IPS DF 4.7 (cell line): ENCODE data around the gene OGDHL.
"Not testable (repeated sequence)": the region's sequence is repeated elsewhere in the genome, so short reads cannot be mapped to it uniquely, and the experiment has no call there.

Experiments
- DNase-seq: peaks from one replicate; pipeline ENCODE4 v3.0.0-alpha.2; 2013; ENCODE audit warnings: low spot score; ENCODE audit errors: extremely low read depth

The OGDHL gene

DNA sequence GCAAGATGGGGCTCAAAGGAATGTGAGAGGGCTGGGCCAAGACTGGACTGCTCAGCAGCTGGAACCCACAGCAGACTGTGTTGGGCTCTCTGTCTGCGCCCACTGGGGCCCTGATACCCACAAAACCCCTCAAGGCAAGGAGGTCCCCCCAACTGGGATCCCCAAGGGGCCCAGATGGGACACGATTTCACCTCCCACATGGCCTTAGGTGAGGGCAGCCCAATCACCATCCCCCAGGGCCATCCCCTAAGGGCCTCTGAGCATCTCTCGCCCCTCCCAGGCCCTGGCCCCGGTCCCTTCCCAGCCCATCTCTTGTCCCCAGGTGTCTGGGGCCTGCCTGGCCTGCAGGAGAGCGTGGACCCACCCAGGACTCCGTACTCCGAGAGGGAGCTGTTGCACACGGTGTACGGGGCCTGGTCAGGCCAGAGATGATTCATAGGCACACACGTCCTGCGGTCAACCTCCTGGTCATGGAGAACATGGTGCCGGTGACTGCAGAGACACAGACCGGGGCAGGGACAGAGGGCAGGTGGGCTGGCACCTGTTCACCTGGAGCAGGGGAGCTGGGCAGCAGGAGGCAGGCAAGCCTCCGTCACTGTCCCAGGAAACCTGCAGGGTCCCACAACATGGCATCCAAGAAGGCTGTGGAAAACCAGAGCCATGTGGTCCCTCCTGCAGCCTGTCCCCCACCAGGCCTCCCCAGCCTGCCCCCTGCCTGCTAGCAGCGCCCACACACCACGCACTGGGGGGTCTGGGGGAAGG lies 21.6 kb downstream of the OGDHL start:
- DNase-seq: no peak

DNA sequence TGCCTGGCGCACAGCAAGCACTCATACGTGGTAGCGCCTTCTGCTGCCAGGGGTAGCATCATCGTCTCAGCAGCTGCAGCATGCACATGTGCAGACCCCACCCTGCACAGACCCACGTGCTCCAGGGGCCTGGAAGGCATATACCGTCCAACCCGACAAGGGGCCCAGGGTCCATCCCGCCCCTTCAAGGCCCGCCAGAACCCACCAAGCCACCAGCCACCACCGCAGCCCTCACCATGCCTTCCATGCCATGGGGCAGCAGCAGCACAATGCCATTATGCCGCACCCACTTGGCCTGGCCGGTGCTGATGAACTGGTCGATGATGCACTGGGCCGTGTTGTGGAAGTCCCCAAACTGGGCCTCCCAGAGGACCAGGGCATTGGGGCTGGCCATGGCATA lies 22.7 kb downstream of the OGDHL start:
- DNase-seq: no peak

DNA sequence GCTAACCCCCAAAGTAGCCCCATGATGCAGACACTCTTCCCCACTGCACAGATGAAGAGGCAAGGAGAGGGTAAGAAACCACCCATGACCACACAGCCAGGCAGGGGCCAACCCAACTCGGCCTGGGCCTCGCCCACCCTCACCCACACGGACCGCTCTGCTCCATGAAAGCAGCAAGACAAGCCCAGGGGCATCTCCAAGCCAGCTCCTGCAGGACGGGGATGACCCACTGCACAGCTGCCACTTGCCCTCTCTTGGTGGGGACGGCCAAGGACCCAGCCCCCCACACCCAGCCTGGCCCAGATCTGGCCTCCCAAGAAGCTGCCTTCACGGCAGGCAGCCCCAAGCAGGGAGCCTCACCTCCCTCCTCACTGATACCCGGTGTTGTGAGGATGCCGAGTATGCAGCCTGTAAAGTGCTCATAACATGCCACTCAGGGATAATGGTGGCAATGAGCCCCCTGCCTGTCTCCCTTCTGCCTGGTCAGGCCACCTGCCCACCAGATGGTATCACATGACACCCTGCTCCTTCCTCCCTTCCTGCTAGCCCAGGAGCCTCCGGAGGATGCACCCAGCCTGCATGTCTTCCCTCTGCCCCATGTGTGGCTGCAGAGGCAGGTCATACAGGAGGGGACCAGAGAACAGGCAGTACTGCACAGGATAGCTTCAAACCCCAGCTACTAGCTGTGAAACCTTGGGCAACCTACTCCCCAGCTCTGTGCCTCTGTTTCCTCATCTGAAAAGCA lies 23.3 kb downstream of the OGDHL start:
- DNase-seq: no peak

DNA sequence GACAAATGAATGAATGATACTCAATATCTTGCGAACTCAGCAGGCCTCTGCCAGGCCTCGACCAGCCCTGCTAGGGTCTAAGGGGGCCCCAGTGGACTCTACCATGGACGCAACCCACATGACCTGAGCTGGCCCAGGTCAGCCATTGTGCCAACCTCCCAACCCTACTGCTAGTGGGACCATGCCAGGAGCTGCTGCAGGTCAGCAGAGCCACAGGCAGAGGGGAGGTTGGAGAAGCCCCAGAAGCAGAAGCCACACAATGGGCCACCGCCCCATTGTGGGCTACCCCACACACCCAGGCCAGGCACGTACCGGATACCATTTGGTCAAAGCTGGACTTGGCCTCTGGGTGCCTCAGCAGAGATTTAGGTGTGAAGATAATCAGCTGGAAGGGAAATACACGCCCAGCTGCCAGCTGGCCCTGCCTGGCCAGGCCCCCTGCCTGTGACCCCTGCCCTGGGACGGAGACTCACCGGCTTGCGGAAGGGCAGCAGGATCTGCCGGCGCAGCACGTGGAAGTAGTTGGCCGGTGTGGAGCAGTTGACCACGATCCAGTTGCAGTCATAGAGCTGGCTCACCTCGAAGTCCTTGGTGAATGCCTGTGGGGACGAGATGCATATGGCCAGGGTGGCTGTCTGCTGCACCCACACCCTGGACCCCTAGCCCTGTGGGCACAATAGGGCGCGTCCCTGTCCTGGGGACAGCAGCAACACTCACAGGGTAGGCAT lies 24.5 kb downstream of the OGDHL start:
- no peak for DNase-seq

DNA sequence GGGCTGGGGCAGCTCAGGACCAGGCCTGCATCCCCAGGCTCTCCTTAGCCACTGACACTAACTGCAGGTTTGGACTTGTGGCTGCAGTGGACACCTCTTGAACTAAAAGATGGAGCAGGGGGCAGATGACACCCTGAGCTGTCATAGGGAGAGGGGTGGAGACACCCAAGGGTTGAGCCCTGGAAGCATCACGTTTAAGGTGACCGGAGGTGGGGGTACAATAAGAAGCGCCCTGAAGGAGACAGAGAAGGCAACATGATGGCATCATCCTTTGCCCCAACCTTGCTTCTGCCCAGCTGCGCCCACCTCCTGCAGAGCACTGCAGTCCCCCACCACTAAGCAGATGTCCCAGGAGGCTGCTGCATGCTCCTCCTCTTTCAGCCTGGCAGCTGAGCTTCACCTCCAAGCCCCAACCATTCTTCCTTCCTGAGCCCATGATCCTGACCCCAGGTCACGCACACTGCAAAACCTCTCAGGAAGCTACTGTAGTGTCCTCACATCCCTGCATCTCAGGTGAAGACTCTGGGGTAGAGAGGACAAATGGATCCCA lies 25.5 kb downstream of the OGDHL start:
- no peak for DNase-seq

DNA sequence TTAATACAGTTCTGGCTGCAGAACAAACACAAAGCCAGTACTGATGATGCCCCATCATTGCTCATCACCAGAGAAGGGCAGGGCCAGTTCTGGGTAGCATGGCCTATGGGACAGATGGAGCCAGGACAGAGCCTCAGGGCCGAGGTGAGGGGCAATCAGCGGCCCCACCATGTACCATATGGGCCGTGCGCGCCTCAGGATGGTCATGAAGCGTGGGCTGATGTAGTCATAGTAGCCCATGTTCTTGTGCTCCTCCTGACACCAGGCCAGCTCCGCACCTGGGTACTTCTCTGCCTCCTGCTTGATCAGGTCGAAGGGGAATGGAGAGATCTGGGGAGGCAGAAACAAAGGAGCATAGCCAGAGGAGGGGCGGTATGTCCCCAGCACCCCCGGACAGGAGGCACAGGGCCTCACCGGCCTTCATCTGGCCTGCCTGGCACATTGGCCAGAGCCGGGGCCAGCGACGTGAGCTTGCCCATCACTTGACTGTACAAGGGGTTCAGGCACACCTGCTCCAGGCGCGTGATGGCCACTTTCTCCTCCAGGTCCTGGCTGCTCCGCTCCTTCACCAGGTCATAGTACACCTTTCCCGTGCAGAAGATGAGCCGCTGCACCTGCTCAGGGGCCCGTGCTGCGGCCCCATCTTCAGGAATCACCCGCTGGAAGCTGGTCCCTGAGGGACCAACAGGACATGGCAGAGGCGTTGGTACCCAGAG lies 26.1 kb downstream of the OGDHL start:
- DNase-seq: no peak

DNA sequence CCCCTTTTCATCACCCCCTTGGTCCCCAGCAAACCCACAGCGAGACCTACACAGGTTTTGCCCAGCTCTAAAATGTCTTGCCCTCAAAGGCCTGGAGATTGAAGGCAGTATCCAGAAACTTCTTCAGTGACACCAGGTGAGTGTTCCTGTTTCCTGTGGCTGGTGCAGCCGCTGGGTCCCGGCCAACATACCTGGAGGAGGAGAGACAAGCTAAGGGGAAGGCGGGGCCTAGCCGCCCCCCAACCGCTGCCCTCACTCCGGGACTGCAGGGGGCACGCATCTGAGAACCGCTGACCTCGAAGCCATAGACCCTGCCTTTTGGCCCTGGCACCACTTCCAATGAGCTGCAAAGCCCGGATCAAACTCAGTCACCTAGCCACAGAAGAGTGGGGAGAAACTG lies 27.0 kb downstream of the OGDHL start:
- no peak for DNase-seq

DNA sequence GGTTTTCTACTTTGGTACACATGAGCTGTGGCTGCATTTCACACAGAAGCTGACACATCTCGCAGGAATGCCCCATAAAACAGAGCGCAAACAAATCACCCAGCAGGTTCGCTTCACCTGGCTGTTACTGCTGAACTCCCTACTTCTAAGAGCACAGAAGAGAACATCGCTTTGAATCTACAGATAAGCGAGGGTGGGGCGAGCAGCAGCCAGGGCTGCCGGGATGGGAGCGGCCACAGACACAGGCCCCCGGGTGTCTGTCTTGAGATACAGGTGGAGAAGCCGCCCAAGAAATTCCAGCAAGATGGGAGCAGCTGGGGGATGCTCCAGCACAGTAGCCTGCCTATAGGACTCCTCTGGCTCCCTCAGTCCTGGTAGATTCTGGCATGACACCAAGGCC lies 27.4 kb downstream of the OGDHL start:
- no peak for DNase-seq

DNA sequence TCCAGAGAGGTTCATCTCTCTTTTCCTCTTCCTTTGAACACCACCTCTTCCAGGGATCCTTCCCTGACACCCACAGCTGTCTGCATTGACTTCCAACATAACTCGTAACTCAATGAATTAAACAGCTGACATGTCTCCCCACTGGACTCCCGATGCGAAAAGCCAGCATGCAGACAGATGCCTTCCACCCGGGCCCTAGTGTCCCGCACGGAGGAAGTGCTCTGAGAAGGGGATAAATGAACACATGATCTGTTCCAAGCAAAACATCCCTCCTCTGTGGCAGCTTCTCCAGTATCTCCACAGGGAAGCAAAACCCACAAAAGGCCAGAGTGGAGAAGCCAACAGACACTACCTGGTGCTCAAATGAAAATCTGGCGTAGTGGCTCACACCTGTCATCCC lies 28.3 kb downstream of the OGDHL start:
- DNase-seq: no peak

DNA sequence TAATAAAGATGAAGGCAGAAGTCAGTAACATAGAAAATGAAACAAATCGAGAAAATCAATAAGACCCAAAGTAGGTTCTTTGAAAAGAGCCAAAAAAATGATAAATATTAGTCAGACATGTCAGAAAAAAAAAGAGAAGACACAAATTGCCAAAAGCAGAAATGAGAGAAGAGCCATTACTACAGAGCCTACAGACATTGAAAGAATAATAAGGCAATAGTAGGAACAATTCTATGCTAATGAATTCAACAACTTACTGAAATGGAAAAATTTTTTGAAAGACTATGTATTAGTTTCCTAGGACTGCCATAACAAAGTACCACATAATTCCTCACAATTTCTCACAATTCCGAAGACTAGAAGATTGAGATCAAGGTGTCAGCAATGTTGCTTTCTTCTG lies 35.5 kb downstream of the OGDHL start:
- no peak for DNase-seq

DNA sequence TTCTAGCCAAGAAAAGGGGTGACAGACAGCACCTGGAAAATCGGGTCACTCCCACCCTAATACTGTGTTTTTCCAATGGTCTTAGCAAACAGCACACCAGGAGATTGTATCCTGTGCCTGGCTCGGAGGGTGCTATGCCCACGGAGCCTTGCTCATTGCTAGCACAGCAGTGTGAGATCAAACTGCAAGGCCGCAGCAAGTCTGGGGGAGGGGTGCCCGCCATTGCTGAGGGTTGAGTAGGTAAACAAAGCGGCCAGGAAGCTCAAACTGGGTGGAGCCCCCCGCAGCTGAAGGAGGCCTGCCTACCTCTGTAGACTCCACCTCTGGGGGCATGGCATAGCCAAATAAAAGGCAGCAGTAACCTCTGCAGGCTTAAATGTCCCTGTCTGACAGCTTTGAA lies 47.0 kb downstream of the OGDHL start:
- DNase-seq: not testable (repeated sequence)

DNA sequence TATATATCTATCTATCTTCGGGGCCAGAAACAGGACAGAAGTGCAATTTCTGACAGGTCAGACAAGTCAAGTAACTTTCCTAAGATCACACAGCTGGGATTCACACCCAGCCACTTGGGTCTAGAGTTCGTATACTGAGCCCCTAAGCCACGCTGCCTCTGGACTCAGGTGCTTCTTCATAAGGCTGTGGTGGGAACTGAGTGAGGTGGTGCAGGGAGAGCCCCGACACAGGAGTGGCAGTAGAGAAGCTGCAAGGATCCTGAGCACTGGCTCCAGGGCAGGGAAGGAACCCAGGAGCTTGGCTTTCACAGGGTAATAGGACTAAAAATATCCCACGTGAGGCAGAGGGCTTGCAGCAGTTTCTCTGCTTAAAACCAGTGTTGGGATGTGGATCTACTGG lies 48.9 kb downstream of the OGDHL start:
- no peak for DNase-seq

DNA sequence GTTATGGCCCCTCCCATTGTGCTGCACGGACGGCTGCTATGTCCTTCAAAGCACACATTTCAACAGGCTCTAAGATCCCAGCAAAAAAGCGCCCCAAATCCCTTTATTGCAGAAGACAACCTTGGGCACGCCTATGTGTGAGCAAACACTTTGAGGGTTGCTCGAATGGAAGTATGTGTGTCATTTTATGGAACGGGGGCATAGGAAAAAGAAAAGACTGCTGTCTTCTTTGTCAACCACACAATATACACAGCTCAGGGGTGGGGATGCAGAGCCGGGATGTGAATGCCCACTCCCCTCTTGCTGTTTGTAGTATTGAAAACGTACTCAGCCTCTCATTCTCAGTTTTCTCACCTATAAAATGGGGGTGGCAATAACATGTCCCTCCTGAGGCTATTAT lies 50.6 kb downstream of the OGDHL start:
- no peak for DNase-seq

DNA sequence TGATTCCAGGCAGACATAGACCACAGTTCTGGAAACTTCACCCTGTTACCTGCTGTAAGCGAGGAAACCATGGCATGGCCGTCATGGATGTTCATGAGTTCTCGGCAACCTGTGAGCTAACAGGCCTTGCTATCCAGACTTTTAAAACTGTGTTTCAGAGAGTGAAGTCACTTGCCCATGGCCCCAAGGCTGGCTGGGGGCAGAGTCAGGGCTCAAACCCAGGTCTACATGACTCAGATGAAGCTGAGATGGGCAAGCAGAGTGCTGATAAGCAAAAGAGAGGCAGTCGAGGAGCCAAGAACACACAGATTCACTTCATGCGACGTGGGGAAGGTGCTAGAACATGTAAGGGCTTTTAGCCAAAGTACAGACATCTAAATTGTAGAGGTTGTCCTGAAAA lies 51.2 kb downstream of the OGDHL start:
- DNase-seq: no peak

DNA sequence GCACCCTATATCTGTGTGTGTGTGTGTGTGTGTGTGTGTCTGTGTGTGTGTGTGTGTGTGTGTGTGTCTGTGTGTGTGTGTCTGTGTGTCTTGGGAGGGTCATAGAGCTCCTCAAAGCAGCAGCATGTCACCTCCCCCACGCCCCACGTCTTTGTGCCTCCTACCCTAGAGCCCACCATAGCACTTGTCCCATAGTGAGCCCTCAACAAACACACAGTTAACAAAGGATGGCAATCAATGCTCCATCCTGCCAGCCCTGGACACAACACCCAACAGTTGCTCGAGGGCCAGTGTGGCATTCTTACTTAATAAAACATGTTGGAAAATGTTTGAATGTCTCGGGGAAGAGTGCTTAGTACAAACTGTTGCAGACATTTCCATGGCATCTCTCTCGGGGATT lies 52.2 kb downstream of the OGDHL start:
- no peak for DNase-seq

DNA sequence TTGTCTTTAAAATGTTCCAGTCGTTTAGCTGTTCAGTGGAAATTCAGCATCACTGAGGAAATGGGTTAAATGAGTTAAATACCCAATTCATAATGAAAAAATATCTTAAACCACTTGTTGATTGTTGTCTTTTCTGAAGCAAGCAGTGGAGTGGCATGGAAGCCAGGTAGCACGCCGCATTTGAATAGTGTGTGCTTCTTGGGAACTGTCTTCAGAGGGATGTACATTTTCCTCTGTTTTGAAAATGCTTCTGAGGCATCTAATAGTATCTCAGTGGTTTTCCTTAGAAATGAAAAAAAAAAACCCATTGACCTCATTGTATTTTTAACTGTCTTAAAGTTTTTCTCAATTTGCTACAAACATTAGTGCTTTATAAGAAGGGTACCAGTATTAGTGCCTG lies 54.5 kb downstream of the OGDHL start:
- DNase-seq: no peak

DNA sequence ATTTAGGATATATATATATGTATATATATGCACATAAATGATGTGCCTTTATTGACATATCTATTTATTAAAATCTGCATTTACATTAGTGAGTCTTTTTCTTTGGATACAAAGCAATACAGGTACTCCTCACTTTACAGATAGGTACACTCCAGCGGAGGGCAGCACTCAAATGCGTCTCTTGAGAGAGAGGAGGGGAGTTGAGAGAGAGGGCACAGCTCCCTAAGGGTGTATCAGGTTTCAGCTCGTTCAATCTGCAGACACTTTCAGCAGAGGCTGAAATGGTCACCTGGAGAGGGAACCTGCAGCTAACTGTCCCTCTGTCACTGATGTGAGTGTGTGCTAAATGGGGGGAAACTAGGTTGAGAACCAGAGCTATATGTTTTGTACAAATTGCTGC lies 61.1 kb downstream of the OGDHL start:
- DNase-seq: no peak

DNA sequence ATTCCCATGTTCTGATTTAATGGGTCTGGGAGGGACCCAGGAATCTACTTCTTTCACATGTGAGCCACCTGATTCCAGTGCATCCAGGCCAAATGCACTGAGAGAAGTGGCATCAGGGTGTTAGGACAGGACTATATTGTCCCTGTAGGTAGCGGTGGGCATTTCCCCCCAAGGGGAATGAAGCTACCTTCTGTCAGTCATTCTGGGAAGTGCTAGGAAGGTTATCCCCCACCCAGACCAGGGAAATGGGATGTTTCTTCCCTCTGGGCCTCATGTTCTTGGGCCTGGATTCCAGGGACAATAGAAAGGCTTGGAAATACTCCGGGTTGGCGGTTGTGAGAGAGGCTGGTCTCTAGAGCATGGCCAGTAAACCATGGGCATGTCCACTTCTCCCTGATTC lies 61.9 kb downstream of the OGDHL start:
- DNase-seq: no peak

DNA sequence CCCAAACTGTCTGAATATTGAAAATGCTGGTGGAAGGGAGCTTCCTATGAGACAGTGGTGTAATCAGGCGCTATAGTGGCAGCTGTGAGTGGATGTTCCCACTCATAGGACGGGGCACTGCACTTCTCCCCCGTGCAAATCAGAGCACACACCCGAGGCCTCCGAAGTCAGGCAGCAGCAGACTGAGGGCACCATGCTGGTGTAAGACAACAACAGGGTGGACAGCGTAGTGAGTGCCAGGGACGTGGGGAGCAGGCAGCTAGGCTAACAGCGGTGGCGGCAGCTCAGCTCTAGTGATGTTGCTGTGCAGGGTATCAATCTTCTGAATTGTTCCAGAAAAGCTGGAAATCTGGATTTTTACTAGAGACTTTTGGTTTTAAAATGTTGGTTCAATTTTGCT lies 63.4 kb downstream of the OGDHL start:
- no peak for DNase-seq

DNA sequence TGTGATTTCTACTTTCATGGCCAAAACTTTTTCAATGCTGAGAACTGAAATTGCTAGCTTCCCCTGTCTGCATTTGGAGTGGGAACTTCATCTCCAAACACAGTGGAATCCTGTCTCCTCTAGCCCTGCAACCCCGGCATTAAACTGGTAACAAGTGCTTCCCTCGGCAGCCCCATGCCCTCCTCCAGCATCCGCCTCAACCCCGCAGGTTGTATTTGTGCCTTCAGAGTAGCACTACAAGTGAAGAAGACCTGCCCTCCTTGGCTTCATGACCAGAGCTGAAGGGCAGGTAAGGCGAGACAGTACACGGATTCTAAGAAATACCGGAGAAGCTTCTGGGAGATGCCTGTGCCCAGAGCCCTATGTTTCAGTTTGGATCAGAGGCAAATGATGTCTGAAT lies 65.8 kb downstream of the OGDHL start:
- DNase-seq: no peak

DNA sequence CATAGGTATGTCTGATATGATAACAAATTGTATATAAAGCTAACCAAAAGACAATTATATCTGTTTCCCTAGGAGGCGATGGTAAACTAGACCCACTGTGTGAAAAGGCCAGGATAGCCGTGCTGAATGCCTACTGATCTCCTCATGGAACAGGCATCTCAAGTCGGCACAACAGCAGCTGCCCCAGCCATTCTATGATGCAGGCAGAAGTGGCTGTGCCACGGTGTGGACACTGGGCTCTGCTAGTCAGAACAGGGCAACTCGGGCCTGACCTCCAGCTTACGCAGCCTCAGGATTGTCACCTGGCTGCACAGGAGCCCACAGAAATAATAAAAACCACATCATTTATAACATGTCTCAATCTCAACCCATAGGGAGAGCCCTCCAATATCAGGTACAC lies 67.7 kb downstream of the OGDHL start:
- no peak for DNase-seq

DNA sequence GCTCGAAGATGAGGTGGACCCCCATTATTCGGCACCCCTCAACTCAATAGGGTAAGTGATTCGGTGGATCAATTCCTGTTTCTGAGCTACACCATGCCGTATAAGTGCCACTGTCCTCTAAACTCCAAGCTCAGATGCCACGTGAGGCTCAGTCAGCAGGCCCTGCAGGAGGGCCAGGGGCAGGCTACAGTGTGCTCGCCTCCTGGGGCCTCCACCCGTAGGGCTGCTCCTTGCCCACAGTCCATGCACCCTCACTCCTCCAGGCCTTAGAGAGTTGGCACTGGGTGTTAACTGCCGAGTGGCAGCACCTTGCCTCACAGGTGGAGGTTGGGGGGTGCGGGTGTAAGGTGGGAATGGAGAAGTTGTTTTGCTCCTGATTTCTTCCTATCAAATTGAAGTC lies 70.5 kb downstream of the OGDHL start:
- no peak for DNase-seq
